ENCODE data around the gene FBRS. TPM values are rescaled to one million over a fixed set of nuclear protein-coding genes. Genes with fewer than 3 reads are reported as not detected.

The FBRS gene
- polyA plus RNA-seq, 1 of the 3 experiments (the other 2 are of a cell fraction) = 11.5 TPM

GRCh38 chr16:30663038-30663437 is 4.8 kb downstream of the FBRS start:
- no peaks in the 10 kb centered on the region for H3K27me3 ChIP-seq (ENCODE audit: insufficient read depth)
- WGBS (ENCODE audit: low lambda C conversion rate) = 84% methylated on average over 8 of the region's 8 CpGs
- H4K20me1 ChIP-seq (ENCODE audit: insufficient read depth) = peaks cover 37% of the 10 kb centered on the region; the same call in 1 of the 2 replicates

GRCh38 chr16:30663820-30664219 is 5.6 kb downstream of the FBRS start:
- Histone ChIP-seq H3K79me2 (ENCODE audit: insufficient read depth) (peaks cover 49% of the 10 kb centered on the region), H3K4me3 (ENCODE audit: low read depth in 2 of 2, low read length in 1 of 2) (no peak overlapping the region), H3K27ac (ENCODE audit: low read depth in 2 of 2, low read length in 1 of 2) (no peak overlapping the region; a peak in 1 of 4 replicates), H4K20me1 (ENCODE audit: insufficient read depth) (peaks cover 37% of the 10 kb centered on the region; the same call in 1 of the 2 replicates), H3K27me3 (ENCODE audit: insufficient read depth) (no peaks in the 10 kb centered on the region), H2AFZ (ENCODE audit: low read depth) (no peak overlapping the region), H3K36me3 (replicated peaks in 1 of 2; ENCODE audit: control insufficient read depth in 1 of 2, insufficient read depth in 2 of 2, low read length in 1 of 2) (peaks cover 54 to 75% of the 10 kb centered on the region in 2 experiments), H3K4me2 (no peak overlapping the region; the same call in 1 of the 2 replicates), H3K4me1 (ENCODE audit: control insufficient read depth in 1 of 2, insufficient read depth in 2 of 2, low read depth in 1 of 2, low read length in 1 of 2) (peaks cover 9 to 17% of the 10 kb centered on the region in 2 experiments; a peak in 2 of 4 replicates), H3K9ac (no peak overlapping the region), H3K9me3 (no peaks in the 10 kb centered on the region), H3F3A (replicated peaks; ENCODE audit: insufficient read depth) (no peaks in the 10 kb centered on the region), H3K9me2 (no peaks in the 10 kb centered on the region)
- ChIA-PET POLR2A (no interaction called here), CTCF (interaction anchor here (1.1 kb wide), 2 partner anchors 12 to 30 kb away, joined by 3 to 5 read pairs; no protein-coding TSS in a partner anchor)
- TF ChIP-seq GATA2 (CRISPR knock-in tag; IDR thresholded peaks at IDR 0.05) = no peak
- TF ChIP-seq CHD2 (IDR thresholded peaks at IDR 0.05; ENCODE audit: low read length, partially characterized antibody) = no peak
- TF ChIP-seq MEF2A (IDR thresholded peaks at IDR 0.05; ENCODE audit: borderline replicate concordance, low read depth) = no peak
- TF ChIP-seq EP300 (IDR thresholded peaks at IDR 0.05; ENCODE audit: borderline replicate concordance in 1 of 2, low read depth in 1 of 2, low read length in 1 of 2) = no peak
- no peak for TF ChIP-seq TCF12 (IDR thresholded peaks at IDR 0.05)
- no peak for TF ChIP-seq CTCF (IDR thresholded peaks at IDR 0.05)
- no peak for TF ChIP-seq RFX5 (IDR thresholded peaks at IDR 0.05; ENCODE audit: low read length)
- DNase-seq = no peak
- WGBS (ENCODE audit: low lambda C conversion rate) = 85% methylated on average over 9 of the region's 9 CpGs

More at GRCh38 chr16:30663038-30663437, 4.8 kb downstream of the FBRS start:
- POLR2A ChIA-PET = no interaction called here
- Histone ChIP-seq H3K27ac (ENCODE audit: low read depth in 2 of 2, low read length in 1 of 2) (no peak overlapping the region), H3F3A (replicated peaks; ENCODE audit: insufficient read depth) (no peaks in the 10 kb centered on the region), H3K9me2 (no peaks in the 10 kb centered on the region), H3K9me3 (no peaks in the 10 kb centered on the region), H3K79me2 (ENCODE audit: insufficient read depth) (peaks cover 49% of the 10 kb centered on the region), H3K9ac (no peak overlapping the region), H3K4me3 (ENCODE audit: low read depth in 2 of 2, low read length in 1 of 2) (no peak overlapping the region), H3K4me1 (ENCODE audit: control insufficient read depth in 1 of 2, insufficient read depth in 2 of 2, low read depth in 1 of 2, low read length in 1 of 2) (peaks cover 9 to 17% of the 10 kb centered on the region in 2 experiments; a peak in 2 of 4 replicates), H3K4me2 (no peak overlapping the region; the same call in 1 of the 2 replicates), H3K36me3 (replicated peaks in 1 of 2; ENCODE audit: control insufficient read depth in 1 of 2, insufficient read depth in 2 of 2, low read length in 1 of 2) (peaks cover 54 to 70% of the 10 kb centered on the region in 2 experiments), H2AFZ (ENCODE audit: low read depth) (no peak overlapping the region)
- TF ChIP-seq TCF12 (IDR thresholded peaks at IDR 0.05) = no peak
- no peak for TF ChIP-seq SMC3 (IDR thresholded peaks at IDR 0.05; ENCODE audit: low read depth, low read length)
- TF ChIP-seq RFX5 (IDR thresholded peaks at IDR 0.05; ENCODE audit: low read length) = no peak
- no peak for TF ChIP-seq JUND (IDR thresholded peaks at IDR 0.05)
- TF ChIP-seq, protein P1, sequence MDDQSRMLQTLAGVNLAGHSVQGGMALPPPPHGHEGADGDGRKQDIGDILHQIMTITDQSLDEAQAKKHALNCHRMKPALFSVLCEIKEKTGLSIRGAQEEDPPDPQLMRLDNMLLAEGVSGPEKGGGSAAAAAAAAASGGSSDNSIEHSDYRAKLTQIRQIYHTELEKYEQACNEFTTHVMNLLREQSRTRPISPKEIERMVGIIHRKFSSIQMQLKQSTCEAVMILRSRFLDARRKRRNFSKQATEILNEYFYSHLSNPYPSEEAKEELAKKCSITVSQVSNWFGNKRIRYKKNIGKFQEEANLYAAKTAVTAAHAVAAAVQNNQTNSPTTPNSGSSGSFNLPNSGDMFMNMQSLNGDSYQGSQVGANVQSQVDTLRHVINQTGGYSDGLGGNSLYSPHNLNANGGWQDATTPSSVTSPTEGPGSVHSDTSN (IDR thresholded peaks at IDR 0.05) = no peak
- no peak for TF ChIP-seq TEAD4 (IDR thresholded peaks at IDR 0.05; ENCODE audit: borderline replicate concordance, insufficient read depth)
- DNase-seq = no peak
- CTCF ChIA-PET = interaction anchor here (1.1 kb wide), 1 partner anchor 31 kb away, joined by 5 read pairs; no protein-coding TSS in a partner anchor

Data from SK-N-SH (cell line).